Measurements from ENCODE around the gene IKZF3.
A peak's percentile ranks its signal among the peaks of the same experiment; 100 is the strongest.
"Not testable (repeated sequence)": the region's sequence is repeated elsewhere in the genome, so short reads cannot be mapped to it uniquely, and the experiment has no call there.

The IKZF3 gene

DNA sequence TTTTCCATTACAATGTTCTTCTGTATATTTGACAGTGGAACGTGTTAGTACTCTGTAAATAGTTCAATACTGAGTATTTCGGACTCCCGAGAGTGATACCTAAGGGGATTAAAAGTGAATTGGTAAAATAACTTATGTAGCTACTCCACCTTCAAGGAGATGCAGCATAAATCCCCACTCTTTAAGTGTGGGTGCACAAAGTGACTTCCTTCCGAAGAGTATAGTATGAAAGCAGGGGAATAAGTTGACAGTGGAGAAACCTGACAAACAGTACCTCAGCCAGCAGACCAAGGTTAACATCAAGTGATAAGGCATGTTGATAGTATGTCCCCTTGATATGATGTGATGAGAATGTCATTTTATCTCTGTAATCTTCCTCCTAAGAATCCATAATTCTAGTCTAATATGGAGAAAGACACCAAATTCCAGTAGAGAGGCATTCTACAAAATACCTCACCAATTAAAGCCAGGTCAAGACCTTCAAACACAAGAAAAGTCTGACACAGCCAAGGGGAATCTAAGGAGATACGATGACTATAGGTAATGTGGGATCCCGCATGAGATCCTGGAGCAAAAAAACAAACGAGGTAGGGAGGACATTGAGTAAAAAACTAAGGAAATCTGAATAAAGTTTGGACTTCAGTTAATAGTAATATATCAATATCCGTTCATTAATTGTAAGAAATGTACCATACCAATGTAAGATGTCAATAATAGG is 2.1 kb upstream of the IKZF3 start:
- Histone ChIP-seq H4K20me1 (ENCODE audit: insufficient read depth, low read length) (no peaks in the 10 kb centered on the region), H3K9me3 (ENCODE audit: insufficient read depth, low read length, severe bottlenecking) (no peaks in the 10 kb centered on the region), H3K27me3 (ENCODE audit: insufficient read depth, low read length, poor library complexity) (peaks cover 53% of the 10 kb centered on the region), H3K9ac (ENCODE audit: low read depth, low read length) (no peak overlapping the region), H2AFZ (ENCODE audit: low read depth, low read length) (no peak overlapping the region), H3K27ac (ENCODE audit: low read length) (no peak overlapping the region), H3K36me3 (ENCODE audit: insufficient read depth, low read length) (no peaks in the 10 kb centered on the region), H3K4me1 (ENCODE audit: insufficient read depth, low read length) (peaks cover 10% of the 10 kb centered on the region), H3K4me3 (ENCODE audit: low read depth in 1 of 2, low read length in 2 of 2) (no peak overlapping the region), H3K79me2 (ENCODE audit: insufficient read depth, low read length) (no peaks in the 10 kb centered on the region), H3K4me2 (ENCODE audit: insufficient read depth, low read length) (no peak overlapping the region)
- DNase-seq = no peak
- TF ChIP-seq EZH2 (IDR thresholded peaks at IDR 0.05; ENCODE audit: borderline replicate concordance, low read depth, low read length, severe bottlenecking) = no peak
- TF ChIP-seq, protein P1, sequence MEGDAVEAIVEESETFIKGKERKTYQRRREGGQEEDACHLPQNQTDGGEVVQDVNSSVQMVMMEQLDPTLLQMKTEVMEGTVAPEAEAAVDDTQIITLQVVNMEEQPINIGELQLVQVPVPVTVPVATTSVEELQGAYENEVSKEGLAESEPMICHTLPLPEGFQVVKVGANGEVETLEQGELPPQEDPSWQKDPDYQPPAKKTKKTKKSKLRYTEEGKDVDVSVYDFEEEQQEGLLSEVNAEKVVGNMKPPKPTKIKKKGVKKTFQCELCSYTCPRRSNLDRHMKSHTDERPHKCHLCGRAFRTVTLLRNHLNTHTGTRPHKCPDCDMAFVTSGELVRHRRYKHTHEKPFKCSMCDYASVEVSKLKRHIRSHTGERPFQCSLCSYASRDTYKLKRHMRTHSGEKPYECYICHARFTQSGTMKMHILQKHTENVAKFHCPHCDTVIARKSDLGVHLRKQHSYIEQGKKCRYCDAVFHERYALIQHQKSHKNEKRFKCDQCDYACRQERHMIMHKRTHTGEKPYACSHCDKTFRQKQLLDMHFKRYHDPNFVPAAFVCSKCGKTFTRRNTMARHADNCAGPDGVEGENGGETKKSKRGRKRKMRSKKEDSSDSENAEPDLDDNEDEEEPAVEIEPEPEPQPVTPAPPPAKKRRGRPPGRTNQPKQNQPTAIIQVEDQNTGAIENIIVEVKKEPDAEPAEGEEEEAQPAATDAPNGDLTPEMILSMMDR (IDR thresholded peaks at IDR 0.05; ENCODE audit: borderline replicate concordance, extremely low read depth, low read length, poor library complexity, severe bottlenecking) = no peak
- no peak for ATAC-seq (ENCODE audit: insufficient read depth, low read depth)

DNA sequence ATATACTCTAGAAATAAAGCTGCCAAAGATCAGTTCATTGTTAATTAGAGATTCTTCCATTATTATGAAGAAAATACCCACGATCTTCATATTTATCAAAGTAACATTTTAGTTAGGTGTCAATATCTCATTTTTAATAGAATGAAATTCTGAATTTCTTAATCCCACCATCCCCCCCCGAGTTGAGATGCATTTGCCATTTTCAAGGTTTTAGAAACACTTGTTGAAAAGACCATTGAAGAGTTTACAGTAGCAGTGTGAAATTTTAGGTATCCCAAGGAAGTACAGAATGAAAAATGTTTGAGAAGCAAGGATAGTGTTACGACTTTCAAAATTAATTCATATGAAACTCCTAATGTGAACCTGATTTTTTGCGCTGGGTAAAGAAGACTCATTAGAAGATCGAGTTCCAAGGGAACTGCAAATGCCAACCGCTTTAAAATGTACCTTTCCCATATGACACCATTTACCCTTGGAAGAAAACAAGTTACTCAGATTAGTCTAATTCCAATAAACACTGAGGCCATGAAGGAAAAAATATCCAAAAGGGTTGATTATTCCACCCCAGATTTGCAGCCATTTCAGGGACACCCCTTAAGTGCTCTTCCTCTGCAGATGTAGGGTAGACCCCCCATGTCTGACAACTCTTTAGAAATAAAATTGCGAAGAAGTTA is 731 bp downstream of the IKZF3 start:
- Histone ChIP-seq H3K27ac (ENCODE audit: low read length) (no peak overlapping the region), H3K4me2 (ENCODE audit: insufficient read depth, low read length) (peak overlapping the region; percentile 58), H2AFZ (ENCODE audit: low read depth, low read length) (no peak overlapping the region), H3K4me1 (ENCODE audit: insufficient read depth, low read length) (peaks cover 10% of the 10 kb centered on the region), H4K20me1 (ENCODE audit: insufficient read depth, low read length) (no peaks in the 10 kb centered on the region), H3K79me2 (ENCODE audit: insufficient read depth, low read length) (no peaks in the 10 kb centered on the region), H3K27me3 (ENCODE audit: insufficient read depth, low read length, poor library complexity) (peaks cover 59% of the 10 kb centered on the region), H3K9me3 (ENCODE audit: insufficient read depth, low read length, severe bottlenecking) (no peaks in the 10 kb centered on the region), H3K36me3 (ENCODE audit: insufficient read depth, low read length) (no peaks in the 10 kb centered on the region), H3K9ac (ENCODE audit: low read depth, low read length) (no peak overlapping the region), H3K4me3 (ENCODE audit: low read depth in 1 of 2, low read length in 2 of 2) (no peak overlapping the region)
- ATAC-seq (ENCODE audit: insufficient read depth, low read depth) = no peak
- no peak for DNase-seq
- TF ChIP-seq, protein P1 (IDR thresholded peaks at IDR 0.05; ENCODE audit: borderline replicate concordance, extremely low read depth, low read length, poor library complexity, severe bottlenecking) = no peak
- TF ChIP-seq EZH2 (IDR thresholded peaks at IDR 0.05; ENCODE audit: borderline replicate concordance, low read depth, low read length, severe bottlenecking) = no peak

DNA sequence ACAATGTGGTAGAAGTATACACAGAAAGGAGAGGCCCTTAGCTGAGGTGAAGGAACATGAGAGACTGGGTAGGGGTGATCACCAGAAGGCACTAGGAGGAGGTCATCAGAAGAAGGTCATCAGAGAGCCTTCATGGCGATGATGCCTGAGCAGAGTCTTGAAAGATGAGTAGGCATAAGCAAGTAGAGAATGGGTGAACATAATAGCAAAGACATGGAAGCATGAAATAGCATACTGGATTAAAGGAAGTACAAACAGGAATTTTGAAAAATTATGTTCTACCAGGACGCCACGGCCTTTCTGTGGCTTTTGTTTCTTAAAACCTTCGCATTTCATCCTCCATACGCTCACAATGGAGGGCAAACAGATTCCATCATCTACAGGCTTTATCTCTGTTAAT is 2.9 kb downstream of the IKZF3 start:
- Histone ChIP-seq H3K79me2 (ENCODE audit: insufficient read depth, low read length) (no peaks in the 10 kb centered on the region), H3K4me2 (ENCODE audit: insufficient read depth, low read length) (no peak overlapping the region), H4K20me1 (ENCODE audit: insufficient read depth, low read length) (no peaks in the 10 kb centered on the region), H3K4me1 (ENCODE audit: insufficient read depth, low read length) (peaks cover 10% of the 10 kb centered on the region), H3K9me3 (ENCODE audit: insufficient read depth, low read length, severe bottlenecking) (no peaks in the 10 kb centered on the region), H3K27ac (ENCODE audit: low read length) (no peak overlapping the region), H3K36me3 (ENCODE audit: insufficient read depth, low read length) (no peaks in the 10 kb centered on the region), H3K27me3 (ENCODE audit: insufficient read depth, low read length, poor library complexity) (peaks cover 54% of the 10 kb centered on the region), H3K4me3 (ENCODE audit: low read depth in 1 of 2, low read length in 2 of 2) (no peak overlapping the region), H2AFZ (ENCODE audit: low read depth, low read length) (no peak overlapping the region), H3K9ac (ENCODE audit: low read depth, low read length) (no peak overlapping the region)
- TF ChIP-seq, protein P1 (IDR thresholded peaks at IDR 0.05; ENCODE audit: borderline replicate concordance, extremely low read depth, low read length, poor library complexity, severe bottlenecking) = no peak
- no peak for TF ChIP-seq EZH2 (IDR thresholded peaks at IDR 0.05; ENCODE audit: borderline replicate concordance, low read depth, low read length, severe bottlenecking)
- DNase-seq = no peak
- ATAC-seq (ENCODE audit: insufficient read depth, low read depth) = no peak

DNA sequence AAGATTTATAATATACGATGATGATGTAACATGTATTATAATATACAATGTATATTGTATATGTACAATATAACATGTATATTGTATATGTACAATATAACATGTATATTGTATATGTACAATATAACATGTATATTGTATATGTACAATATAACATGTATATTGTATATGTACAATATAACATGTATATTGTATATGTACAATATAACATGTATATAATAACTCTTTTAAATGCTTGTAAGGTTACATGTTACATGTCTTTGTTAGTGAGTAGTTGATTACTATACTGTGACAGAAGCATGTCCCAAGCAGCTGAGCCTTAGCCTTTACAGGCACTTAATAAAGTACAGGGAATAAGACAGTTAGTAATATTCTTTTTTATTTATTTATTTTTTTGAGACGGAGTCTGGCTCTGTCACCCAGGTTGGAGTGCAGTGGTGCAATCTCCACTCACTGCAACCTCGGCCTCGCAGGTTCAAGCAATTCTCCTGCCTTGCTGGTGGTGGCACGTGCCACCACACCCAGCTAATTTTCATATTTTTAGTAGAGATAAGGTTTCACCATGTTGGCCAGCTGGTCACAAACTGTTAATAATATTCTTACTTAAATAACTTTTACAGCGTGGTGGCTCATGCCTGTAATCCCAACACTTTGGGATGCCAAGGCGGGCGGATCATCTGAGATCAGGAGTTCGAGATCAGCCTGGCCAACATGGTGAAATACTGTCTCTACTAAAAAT is 8.0 kb downstream of the IKZF3 start:
- not testable (repeated sequence) for H2AFZ ChIP-seq (ENCODE audit: low read depth, low read length); H3K27ac ChIP-seq (ENCODE audit: low read length); DNase-seq; H3K79me2 ChIP-seq (ENCODE audit: insufficient read depth, low read length); H4K20me1 ChIP-seq (ENCODE audit: insufficient read depth, low read length); H3K9me3 ChIP-seq (ENCODE audit: insufficient read depth, low read length, severe bottlenecking); H3K36me3 ChIP-seq (ENCODE audit: insufficient read depth, low read length); H3K9ac ChIP-seq (ENCODE audit: low read depth, low read length); H3K4me1 ChIP-seq (ENCODE audit: insufficient read depth, low read length); H3K27me3 ChIP-seq (ENCODE audit: insufficient read depth, low read length, poor library complexity); H3K4me2 ChIP-seq (ENCODE audit: insufficient read depth, low read length); ATAC-seq (ENCODE audit: insufficient read depth, low read depth); H3K4me3 ChIP-seq (ENCODE audit: low read depth in 1 of 2, low read length in 2 of 2)
